IPS DF 4.7 (cell line): ENCODE data around the gene ZNF789.
"Not testable (repeated sequence)": the region's sequence is repeated elsewhere in the genome, so short reads cannot be mapped to it uniquely, and the experiment has no call there.

Experiments
- DNase-seq: peaks from one replicate; pipeline ENCODE4 v3.0.0-alpha.2; 2013; ENCODE audit warnings: low spot score; ENCODE audit errors: extremely low read depth

ZNF789 gene

DNA sequence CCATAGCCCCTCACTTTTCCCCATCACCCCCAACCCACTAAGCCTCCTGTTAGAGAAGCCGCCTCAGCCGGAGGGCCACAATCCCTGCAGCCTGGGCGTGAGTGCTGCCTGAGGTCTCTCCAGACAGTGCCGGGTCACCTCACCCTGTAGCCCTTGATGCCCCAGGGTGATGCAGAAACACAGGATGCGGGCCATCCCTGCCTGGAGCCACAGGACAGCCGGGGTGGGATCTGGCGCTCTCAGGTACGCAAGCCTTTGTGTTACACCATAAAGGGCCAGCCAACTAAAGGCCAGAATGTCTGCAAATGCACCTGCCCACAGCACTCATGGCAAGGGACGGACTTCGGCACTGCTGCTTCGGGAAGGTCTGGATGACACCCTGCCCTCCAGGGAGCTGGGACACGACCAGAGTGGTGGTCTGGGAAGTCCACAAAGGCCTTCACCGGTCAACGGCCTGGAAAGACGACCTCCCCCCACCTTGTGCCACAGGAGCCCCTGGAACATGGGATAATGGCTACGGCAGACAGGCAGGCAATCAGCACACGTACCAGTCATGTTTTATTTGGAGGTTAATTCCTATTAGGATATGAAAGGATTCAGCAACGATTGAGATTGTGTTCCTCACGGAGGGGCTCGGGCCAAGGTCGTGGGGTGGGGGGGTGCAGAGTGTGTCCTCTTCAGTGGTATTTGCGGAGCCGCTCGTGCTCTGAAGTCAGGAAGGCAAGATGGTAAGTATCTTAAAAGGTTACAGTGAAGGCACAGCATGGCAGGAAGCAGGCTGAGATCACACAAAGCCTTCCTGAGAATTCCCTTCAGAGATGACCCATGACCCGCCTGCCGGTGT, 14.8 kb upstream of the ZNF789 start:
- DNase-seq: no peak

DNA sequence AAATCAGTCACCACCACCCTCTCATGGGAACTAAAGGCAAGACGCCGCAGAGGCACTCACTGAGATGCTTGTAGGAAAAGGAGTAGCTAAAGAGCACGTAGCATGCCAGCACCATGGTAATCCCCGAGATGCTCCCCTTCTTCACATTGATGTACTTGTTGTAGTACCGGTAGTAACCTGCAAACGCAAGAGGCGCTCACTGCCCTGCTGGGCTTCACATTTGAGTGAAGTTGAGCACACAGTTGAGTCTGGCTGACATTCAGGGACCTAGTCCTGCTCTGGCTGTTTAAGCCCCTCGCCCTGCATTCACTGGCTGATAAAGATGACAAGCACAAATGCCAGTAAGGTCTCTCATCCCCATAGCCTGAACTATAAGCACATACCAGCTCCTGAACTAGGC, 13.6 kb upstream of the ZNF789 start:
- no peak for DNase-seq

DNA sequence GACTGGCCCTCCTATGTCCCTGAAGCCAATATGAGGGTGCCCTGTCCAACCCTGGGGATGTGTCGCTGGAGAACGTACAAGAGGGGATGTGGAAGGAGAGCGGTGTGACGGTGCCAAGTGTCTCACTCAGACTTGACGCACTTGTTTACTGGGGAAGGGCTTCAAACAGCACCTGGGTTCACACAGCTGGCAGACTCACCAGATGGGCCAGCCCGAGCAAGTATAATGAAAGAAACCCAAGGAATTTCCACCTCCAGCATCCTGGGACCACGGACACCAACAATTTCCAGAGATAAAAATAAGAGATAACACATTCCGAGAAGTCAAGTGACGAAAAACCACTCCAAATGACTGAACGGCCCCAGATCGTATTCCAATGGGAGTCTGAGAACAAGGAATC, 12.0 kb upstream of the ZNF789 start:
- DNase-seq: no peak

DNA sequence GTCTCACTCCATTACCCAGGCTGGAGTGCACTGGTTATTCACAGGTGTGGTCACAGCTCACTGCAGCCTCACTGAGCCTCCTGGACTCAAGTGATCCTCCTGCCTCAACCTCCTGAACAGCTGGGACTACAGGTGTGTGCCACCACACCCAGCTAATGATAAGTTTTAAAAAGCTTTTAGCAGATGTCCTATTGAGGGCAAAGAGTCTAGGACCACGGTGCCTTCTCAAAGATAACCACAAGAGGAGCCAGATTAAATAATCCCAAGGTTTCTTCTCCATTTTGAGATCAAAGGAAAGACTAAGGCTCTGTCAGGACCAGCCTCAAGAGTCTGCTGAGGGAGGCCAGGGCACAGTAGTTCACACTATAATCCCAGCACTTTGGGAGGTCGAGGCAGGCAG, 11.5 kb upstream of the ZNF789 start:
- no peak for DNase-seq

DNA sequence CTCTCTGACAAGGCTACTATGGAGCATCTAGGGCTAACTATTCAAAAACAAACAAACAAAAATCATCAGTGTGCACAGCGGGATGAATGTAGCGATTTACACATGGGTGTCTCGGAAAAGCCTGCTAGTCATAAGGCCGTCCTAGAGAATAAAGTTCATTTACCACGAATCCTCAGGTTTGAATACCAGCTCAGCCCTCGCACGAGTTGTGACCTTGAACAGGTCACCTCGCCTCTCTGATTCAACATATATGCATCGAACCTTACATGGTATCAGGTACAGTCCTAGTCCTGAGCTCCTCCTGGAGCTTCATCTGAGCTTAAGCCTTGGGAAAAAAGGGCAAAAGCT, 7.3 kb upstream of the ZNF789 start:
- DNase-seq: no peak

DNA sequence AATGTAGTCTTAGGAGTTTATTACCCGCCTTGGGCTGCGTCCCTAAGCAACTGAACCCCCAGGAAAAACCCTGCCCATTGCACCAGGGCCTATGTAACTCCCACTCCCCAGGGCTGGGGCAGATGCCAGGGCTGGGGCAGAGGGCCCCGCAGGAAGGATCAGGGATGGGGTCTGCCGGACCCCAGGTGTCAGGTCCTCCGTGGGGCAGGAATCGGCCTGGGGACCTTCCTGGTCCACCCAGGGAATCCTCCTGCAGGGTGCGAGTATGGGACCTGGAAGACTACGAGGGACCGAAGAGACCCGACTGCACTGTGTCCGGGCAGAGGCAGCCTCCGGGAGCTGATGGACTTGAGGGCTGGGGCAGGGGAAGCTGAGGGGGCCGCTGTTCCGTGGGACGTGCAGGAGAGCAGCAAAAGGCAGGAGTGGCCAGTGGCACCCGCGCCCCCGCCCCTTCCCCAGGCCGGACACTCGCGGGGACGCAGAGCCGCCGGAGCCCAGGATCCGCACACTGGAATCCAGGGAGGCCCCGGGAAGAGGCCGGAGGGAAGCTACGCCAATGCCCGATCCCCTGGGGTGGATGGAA, 4.3 kb upstream of the ZNF789 start:
- DNase-seq: no peak

DNA sequence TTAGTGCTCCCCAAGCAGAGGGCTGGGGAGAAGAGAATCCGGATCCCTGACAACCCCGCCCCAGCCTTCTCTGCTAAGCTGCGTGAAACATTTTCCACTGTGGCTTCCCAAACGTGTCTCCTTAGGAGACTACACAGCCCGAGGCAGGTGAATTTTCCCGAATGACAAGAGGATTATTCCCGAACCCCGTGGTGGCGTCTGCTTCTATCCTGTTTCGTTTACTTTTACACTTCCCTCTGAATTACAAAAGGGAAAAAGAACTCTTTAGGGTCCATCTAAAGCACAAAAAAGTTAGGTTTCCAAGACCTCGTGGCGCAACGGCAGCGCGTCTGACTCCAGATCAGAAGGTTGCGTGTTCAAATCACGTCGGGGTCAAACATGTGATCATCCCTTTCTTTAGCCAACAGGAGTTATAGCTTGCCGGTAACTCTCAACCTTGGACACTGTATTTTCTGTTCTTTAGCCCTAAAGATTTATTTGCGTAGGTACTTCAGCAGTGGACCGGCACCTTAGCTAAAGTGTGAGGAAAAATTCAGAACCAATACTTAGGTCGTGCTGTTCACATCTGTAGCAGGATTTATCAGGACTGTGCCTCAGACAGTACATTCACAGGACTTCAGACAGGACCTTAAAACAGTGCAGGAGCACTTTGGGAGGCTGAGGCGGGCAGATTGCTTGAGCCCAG, 3.2 kb upstream of the ZNF789 start:
- DNase-seq: no peak

DNA sequence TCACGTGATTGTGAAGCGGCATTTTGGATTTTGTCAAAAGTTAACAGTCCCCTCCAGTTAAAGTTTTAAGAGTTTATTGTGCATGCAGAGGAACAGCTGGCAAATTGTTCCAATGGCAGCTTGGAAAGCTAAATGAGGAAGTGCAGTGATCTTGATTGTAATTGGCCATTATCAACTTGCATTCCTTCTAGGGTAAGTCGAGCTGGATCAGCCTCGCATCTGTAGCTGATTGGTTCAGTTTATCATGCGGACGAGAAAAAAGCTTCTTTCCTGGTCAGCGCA, 566 bp downstream of the ZNF789 start:
- no peak for DNase-seq

DNA sequence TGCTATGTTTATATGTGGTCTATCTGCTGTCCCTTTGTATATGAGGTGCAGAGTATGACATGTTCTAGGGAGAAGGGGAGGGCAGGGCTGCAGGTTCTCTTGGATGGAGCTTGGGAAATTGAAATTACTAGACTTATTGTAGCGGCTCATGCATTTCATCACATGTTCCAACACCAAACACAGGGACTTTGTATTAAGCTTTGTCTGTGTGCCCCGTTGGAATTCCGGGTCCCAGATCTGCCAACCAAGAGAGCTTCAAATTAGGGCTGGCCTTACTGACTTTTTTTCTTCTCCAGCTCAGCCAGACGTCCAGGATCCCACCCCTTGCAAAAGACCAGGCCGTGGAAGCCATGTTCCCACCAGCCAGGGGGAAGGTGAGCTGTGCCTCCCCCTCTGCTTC, 3.4 kb downstream of the ZNF789 start:
- DNase-seq: no peak

DNA sequence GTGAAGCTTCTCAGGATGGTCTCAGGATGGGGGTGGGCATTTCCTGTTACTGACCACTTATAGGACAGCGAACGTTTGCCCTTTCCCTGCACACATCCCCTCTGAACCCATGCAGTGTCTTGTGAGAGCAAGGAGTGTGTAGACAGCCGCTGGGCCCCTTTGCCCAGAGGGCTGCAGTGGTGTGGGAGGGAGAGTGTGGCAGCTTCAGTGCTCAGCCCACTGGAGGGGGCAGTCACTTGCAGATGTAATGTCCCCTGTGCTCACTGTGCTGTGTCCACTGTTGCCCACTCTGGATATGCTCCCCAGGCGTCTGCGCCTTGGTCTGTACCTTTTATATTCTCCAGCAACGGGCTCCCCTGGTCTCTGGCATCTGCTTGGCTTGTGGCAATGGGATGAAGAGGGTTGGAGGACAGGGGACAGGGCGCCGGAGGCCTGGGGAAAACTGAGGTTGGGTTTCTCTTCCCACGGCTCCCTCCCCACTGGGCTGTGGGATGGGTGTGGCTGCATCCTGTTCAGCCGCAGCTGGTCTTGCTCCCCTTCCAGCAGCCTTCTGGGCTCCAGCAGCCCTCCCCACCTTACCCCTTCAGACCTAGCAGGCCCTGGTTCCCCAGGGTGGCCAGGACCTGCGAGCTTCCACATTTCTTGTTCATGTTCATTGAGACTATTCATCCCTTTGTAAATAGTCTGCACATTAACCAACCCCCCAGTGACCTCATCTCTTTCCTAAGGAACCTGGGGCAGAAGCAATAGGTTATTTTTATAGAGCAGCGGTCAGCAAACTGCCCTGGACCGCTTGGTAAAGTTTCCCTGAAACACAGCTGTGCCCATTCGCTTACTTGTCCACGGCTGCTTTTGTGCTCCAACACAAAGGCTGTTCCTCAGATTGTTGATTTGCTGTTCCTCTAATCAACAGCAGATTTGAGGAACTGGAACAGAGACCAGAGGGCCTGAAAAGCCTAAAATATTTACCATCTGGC, 6.1 kb downstream of the ZNF789 start:
- DNase-seq: no peak

DNA sequence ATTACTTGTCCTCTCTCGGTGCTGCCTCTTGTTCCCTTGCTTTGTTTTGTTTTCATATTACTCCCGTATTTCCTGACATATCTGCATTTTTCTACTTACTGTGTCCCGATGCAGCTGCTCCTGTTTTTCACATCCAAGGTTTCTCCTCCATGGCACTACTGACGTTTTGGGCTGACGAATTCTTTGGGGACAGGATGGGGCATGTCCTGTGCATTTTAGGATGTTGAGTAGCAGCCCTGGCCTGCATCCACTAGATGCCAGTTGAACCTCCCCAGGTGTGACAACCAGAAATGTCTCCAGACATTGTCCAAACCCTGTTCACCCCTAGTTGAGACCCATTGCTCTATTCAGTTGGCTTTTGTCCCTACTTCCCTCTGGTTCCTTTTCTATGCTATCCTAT, 12.4 kb downstream of the ZNF789 start:
- no peak for DNase-seq

DNA sequence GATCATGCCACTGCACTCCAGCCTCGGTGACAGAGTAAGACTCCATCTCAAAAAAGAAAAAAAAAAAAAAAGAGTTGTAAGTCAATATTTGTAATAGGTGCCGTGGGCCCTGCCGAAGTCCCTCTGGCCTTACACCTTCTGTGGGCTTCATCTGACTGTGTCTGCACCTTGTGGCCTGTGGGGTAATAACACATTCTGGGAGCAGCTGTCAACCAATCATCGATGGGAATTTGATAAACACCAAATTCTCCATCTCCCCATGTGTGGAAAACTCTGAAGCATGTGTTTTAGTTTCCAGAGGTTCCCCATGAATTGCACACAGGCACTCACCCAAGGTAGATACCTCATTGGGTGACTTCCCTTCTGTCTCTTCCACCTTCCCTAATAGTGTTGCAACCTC, 16.5 kb downstream of the ZNF789 start:
- no peak for DNase-seq

DNA sequence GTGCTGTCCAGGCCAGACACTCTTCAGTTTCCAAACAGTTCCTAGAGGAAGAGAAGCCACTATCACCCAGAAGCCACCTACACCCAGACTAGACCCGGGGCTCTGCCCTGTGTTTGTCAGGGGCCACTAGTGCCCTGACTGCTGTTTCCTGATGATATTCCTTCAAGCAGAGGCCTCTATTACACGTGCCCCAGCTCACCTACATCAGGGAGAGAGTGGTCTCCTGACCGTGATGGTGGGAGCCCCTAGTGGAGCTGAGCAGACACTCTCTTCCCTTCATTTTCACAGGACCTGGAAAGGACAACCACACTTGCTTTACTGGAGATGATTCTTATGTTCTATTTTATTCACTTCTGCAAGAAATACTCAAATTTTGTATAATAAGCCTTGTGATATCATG, 18.2 kb downstream of the ZNF789 start:
- DNase-seq: no peak

DNA sequence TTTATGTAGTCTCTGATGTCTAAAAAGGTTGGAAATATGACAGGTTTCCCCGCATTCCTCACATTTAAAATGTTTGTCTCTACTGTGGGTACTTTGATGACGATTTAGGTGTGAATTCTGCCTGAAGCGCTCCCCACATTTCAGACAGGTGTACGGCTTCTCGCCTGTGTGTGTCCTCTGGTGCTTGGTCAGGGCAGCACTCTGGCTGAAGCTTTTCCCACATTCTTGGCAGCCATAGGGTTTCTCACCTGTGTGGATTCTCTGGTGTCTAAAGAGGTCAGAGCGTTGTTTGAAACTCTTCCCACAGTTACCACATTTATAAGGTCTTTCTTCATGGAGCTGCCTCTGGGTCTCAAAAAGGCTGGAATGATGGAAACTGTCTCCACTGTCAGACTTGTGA, 21.1 kb downstream of the ZNF789 start:
- DNase-seq: no peak

DNA sequence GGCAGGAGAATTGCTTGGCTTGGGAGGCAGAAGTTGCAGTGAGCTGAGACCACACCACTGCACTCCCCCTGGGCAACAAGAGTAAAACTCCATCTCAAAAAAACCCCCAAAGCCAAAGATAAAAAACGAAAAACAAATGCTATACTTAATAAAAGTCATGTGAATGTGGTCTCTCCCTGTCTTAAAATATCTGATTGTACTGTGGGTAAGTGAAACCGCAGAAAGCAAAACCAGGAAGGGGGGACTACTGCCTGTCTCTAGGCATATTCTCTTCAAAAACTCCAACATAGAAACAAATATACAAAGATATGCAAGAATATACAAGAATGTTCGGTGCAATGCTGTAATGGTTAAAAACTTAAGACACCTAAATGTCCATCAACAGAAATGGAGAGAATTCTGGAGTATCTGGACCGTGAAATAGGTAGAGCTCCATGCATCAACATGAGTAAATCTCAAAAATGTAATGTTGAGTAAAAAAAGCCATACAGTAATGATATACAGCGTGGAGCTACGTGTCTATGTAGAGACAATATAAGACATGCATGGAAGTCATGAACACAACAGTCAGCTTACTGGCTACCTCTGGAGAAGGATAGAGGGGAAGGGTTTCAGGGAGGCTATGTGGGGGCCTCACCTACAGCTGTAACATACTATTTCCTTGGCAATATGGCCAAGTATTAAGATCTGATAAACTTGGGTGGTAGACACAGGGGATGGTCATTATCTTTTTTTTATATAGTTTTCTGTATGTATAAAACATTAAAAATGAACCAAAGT, 25.3 kb downstream of the ZNF789 start:
- no peak for DNase-seq

DNA sequence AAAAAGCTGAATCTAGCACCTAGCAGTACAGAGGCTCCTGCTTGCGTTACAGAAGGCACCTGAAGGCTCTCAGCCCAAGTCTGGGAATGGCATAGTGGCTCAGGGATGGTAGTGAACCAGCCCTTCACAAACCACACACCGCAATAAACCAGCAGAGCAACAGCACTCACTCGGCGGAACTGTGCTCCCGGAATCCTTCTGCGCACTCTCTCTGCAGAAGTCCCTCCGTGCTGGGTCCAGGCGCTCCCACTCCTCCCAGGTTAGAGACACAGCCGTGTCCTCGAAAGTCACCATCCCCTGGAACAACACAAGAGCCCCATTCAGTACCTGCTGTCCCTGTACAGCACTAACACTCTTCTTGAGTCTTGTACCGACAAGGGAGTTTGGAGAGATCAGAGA, 25.9 kb downstream of the ZNF789 start:
- DNase-seq: no peak

DNA sequence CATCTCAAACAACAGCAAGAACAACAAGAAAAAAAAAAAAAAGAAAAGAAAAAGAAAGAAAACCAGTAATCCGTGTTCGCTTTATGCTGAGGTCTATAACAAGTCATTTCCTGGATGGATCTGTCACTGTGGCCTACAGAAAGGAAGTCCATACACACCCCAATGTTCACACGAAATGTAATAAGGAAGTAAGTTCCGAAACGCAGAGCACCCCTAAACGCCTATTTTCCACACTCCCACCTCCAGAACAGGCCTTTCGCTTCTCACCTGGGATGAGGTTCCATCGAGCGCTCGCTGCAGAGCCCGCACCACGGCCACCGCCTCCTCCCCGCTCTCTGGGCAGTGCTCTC, 26.7 kb downstream of the ZNF789 start:
- DNase-seq: no peak

DNA sequence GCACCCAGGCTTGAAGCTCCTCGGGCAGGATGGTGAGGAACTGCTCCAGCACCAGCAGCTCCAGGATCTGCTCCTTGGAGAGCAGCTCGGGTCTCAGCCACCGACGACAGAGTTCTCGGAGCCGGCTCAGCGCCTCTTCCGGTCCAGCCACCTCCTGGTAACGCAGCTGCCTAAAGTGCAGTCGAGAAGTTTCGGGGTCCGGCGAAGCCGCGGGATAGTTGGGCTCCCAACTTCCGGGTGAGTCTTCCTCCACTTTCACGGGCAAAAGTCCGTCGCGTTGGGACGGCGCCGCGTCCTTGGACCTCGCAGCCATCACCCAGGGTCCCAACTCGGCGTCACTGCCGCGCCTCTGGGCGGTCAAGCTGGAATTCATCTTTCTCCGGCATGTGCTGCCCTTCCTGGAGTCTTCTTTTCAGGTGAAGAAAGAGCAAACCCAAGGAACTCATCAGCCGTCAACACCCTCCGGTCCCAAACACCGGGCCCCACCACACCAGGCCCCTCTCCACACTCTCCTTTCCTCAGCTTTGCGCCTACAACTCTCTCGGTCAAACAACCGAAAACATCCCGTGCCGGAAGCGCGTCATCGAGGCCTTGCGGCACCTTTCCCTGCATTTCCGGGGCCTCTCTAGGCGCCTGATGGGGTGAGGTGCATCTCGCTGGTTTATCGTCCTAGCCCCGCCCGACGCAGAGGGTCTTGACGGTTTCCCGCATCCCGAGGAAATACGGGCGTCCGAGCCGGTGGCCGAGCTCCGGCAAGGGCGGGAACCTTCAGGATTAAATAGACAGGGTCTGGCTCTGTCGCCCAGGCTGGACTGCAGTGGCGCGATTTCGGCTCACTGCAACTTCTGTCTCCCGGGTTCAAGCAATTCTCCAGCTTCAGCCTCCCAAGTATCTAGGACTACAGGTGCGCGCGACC, 27.3 kb downstream of the ZNF789 start, which contains the start of gene ZNF394:
TSS of gene ZNF394 (minus strand) at position 561 of the 916 bp plus-strand sequence. CDS start at position 373, 188 bp downstream.
- DNase-seq: peak; percentile 72

DNA sequence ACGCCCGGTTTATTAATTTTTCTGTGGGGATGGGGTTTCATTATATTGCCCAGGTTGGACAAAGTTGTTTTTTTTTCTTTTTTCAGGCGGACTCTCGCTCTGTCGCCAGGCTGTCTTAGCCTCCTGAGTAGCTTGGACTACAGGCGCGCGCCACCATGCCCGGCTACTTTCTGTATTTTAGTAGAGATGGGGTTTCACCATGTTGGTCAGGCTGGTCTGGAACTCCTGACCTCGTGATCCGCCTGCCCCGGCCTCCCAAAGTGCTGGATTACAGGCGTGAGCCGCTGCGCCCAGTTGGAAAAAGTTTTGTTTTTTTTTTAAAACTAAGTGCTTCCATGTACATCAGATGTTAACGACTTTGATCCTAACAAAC, 27.9 kb downstream of the ZNF789 start:
- DNase-seq: no peak

DNA sequence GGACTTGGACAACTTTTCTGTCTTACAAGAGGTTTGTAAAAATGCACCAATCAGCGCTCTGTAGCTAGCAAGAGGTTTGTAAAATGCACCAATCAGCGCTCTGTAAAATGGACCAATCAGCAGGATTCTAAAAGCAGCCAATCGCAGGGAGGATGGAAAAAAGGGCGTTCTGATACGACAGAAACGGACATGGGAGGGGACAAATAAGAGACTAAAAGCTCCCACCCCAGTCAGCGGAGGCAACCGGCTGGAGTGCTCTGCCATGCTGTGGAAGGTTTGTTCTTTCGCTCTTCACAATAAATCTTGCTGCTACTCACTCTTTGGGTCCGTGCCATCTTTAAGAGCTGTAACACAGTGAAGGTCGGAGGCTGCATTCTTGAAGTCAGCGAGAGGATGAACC, 28.5 kb downstream of the ZNF789 start:
- not testable (repeated sequence) for DNase-seq
